ENCODE measurements around the gene LHFPL3.
"Not testable (repeated sequence)": the region's sequence is repeated elsewhere in the genome, so short reads cannot be mapped to it uniquely, and the experiment has no call there.

The LHFPL3 gene

DNA sequence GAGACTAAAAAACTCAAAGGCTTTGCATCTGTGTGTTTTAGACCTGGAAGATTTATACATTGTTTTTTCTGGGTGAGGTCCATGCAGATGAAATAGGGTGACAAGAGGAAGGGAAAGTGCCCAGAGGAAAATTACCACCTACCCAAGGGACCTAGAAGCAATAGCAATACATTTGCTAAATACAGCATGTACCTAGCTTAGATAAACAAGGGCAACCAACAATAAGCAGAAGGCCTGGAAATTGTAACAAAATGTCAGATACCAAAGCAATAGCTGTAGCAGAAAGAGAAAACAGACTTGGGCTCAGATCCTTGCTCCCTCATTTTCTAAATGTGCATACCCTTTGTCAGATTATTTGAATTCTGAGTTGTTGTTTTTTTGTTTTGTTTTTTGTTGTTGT, 367.2 kb downstream of the LHFPL3 start:
- no peak for DNase-seq (ENCODE audit: low read depth)

DNA sequence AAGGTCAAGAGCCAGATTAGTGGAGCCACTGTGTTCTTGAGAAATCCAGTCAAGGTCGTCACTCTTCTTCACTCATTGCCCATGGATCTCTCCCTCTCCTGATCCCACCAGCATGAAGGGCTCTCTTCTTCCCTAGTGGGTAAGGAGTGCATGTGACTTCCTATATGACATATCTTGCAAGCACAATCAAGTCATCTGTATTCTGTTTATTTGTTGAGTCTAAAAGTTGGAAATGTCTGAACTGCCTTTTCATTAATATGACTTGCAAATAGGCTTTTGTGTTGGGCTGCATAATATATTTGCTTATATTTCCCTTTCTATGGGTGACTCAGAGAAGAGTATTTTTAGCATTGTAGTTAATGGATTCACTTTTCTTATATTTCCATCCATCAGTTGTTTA, 371.9 kb downstream of the LHFPL3 start:
- no peak for DNase-seq (ENCODE audit: low read depth)

DNA sequence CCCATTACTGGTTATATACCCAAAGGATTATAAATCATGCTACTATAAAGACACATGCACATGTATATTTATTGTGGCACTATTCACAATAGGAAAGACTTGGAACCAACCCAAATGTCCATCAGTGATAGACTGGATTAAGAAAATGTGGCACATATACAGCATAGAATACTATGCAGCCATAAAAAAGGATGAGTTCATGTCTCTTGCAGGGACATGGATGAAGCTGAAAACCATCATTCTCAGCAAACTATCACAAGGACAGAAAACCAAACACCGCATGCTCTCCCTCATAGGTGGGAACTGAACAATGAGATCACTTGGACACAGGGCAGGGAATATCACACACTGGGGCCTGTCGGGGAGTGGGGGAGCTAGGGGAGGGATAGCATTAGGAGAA, 392.6 kb downstream of the LHFPL3 start:
- DNase-seq (ENCODE audit: low read depth): not testable (repeated sequence)

DNA sequence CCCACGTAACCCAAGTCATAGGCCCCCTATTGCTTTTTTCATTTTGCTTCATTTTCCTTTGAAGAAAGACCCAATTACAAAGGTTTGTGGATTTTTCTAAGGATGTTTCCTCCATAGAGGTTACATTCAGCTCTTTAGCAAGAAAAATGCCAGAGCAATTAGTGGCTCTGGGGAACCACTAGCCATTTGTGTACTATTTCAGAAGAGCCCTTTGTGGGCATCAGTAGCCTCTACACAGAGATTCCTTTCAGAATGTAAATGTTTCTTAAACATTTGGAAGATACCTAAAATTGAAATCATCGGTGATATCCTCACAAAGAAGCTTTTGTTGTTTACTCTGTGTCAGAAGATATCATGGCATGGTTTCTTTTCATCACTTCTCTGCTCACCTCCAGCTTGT, 394.6 kb downstream of the LHFPL3 start:
- DNase-seq (ENCODE audit: low read depth): no peak

DNA sequence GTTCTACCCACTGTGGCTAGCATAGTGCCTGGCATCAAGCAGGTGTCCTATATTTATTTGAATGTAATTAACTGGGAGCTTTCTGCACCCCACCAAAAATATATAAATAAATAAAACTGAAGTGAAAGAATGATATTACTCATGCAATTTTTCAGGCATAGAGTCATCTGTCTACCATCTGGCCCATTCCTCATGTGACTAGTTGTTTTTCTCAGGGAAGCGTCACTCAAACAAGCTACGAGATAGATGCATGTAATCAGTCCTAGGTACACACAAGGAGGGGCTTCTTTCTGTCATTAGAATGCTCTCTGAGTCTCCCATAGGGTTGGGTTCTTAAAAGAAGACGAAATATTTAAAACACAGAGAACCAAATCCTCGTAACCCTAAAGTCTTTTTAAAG, 430.1 kb downstream of the LHFPL3 start:
- no peak for DNase-seq (ENCODE audit: low read depth)

DNA sequence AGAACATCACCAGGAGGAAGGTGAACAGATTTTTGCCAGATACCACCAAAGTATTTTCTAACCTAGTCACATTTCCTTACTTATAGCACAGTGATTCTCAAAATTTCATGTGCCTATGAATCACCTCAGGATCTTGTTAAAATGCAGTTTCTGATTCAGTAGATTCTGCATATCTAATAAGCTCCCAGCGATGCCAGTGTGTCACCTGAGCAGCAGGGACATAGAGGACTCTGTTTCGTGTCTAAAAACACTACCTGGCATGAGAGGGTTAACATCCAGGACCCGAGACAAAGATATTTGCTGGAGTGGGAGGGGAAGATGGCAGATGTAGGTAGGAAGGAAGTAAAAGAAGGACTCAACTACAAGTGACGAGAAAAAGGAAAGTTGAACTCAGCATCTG, 433.5 kb downstream of the LHFPL3 start:
- no peak for DNase-seq (ENCODE audit: low read depth)

DNA sequence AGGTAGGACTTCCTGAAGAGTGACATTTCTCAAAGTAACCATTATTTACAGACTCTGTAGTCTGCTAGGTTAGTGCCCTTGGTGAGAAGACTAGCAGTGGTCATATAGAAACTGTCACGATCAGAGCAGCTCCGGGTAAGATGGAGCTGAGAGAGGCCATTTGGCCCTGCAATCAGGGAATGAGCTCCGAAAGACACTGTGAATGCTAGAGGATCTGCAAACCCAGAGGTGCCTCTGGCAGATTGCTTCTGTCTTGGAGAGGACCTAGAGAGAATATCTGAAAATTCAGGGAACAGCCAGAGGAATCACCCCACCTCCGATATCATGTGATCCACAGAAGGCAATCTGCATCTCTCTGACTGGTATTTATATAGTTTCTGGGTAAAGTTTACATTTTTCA, 438.7 kb downstream of the LHFPL3 start:
- no peak for DNase-seq (ENCODE audit: low read depth)

DNA sequence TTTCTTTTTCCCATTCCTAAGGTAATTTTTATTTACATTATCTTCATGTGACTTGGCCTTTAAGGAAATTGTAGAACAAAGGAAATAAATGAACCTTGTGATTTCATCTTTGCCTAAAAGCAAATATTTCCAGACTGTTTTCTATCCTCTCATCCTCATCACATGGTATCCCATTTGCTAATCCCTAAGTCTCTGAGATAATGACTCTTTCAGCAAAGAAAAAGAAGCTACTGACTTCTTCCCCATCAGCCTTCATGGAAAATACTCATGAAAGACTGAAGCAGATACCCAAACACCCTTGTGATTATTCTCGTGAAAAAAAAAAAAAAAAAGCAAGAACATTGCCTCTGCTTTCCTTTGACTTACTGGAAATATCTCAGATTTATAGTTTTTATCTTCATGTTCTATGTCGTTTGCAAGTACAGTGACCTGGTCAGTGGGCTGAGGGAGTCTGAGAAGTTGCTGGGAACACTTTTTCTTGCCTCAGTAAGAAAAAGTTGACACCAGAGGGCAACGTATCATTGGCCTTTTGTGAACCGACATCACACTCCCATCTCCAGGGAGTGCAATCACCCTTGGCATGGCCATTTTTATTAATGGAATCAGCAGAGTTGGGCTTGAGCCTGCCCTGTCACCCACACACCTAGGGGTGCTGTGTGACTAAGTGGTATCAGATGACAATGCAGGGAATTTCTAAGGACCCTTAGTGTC, 439.6 kb downstream of the LHFPL3 start:
- DNase-seq (ENCODE audit: low read depth): no peak

DNA sequence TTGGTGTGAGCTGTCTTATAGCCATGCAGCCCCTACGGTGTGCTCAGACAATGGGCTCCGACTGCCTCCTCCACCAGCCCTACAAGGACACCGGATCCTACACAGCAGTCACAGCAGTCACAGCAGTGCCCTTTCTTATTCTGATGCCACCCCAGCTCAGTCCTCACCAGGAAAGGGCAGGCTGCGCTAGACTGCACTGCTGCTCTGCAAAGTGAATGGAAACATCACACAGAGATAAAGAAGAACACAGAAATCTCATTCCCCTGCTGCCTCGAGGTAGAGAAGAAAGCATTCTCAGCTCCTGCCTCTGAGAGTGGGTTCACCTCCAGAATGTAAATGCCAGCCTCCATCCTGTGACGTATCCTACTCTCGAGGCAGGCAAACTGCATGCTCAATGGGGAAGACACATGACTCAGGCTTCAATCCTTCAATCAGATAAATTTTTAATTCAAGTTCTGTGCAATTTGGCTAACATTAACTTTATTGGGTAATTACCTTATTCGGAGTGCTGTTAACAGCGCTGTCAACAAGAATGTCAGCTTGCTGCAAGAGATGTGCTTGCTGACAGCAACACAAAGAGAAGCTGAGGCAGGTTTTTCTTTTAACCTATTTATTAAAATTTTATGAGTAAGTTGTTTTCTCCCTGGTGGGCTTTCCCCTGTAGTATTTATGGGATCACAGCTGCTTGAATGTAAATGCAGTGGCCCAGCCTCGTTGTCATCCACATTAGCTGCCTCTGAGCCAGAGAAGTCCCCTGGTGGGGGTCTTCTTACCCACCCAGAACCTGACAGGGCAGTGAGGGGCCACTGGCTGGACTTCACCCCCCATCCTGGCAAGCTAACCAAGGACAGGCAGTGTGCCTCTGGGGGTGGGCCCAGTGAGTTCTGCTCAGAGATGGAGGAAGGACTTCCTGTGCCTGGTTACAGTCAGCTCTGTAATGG, 444.3 kb downstream of the LHFPL3 start:
- DNase-seq (ENCODE audit: low read depth): no peak

DNA sequence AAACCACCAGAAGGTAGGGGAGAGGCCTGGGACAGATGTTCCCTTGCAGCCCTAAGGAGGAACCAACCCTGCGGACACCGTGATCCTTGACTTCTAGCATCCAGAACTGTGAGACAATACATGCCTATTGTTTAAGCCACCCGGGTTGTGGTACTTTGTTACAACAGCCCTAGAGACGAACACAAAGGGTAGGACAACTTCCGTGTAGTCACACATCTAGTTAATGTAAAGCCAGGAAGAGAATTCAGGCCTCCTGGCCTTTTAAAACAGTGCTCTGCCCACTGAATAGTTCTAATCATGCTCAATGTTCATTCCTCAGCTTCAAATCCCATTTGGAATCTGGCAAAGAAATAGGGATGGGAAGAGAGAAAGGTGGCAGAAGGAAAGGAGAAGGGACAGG, 445.4 kb downstream of the LHFPL3 start:
- DNase-seq (ENCODE audit: low read depth): no peak

DNA sequence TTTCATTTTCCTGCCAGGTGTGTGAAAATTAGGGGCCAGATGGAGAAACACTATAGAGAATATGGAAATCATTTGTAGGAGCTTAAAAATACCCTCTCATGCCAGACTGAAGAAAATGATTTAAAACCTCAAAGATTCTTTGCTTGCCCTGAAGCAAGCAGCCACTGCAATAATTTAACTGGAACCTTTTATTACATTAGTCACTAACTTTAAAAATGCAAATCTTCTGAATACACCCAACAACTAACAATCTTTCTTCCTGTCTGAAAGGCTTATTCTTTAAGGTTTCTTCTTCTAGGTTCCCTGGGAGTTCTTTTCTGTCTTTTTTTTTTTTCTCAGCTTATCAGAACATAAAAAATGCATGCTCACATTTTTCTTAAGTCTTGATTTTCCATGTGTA, 447.1 kb downstream of the LHFPL3 start:
- DNase-seq (ENCODE audit: low read depth): no peak

DNA sequence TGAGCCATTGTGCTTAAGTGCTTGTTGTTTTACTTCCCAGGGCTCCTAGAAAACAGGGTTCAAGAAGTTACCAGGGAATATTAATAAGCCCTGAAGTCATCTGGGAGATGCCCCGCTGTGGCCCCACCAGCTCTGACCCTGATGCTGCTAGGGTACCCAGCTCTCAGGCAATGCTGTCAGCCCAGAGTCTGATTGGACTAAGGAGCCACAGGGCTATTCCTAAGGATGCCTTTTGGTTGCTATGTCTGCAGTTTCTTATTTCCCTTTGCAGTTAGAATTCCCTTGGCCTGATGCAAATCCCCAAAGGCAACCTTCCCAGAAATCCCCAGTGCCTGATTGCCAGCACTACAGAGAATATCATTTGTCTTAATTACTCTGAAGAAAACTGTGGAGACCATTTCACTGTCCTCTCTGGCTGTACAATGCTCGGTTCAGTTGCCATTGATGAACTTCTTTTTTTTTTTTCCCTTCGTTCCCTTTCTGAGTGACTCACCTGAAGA, 448.9 kb downstream of the LHFPL3 start:
- no peak for DNase-seq (ENCODE audit: low read depth)

DNA sequence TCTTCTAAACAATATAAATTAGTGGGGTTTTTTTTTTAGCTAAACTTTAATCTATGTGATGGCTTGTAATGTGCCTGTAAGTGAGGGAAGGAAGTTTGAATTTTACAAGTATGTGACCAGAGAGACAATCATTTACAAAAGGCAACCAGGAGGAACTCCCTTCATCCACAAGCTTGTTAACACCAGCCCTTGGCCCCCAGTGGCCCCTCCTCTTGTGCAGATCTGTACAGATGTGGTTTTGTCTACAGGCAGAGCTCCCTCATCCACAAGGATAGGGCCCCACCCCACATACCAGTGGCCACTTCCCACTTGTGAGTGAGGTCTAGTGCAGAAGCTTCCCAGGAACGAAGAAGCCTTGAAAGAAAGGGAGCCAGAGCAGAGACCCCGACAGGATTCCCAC, 451.5 kb downstream of the LHFPL3 start:
- no peak for DNase-seq (ENCODE audit: low read depth)

DNA sequence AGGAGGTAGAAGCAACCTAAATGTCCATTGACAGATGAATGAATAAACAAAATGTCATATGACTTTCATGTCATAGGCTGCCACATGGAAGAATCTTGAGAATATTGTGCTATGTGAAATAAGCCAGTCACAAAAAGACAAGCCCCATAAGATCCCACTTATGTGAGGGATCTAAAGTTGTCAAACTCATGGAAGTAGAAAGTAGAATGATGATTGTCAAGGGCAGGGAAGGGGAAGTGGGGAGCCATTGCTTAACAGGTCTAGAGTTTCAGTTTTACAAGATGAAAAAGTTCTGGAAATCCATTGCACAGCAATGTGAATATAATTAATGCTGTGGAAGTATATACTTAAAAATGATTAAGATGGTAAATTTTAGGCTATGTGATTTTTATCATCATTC, 456.3 kb downstream of the LHFPL3 start:
- DNase-seq (ENCODE audit: low read depth): no peak

DNA sequence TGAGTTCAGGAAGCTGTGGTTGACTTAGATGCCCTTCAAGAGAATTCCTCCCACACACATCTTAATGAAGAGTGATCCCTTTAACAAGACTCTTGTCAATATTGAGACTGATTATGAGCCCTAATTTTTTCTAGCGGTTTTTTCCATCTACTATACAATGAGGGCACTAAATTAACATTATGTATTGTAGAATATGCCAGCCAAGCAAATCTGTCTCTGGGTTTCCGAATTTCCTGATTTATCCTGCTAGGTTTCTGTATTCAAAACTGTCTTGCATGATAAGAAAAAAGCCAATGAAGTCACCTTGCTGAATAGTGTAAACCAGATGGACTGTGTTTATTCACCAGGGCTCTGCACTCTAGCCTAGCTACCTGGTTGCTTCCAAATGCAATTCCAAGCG, 461.4 kb downstream of the LHFPL3 start:
- no peak for DNase-seq (ENCODE audit: low read depth)

DNA sequence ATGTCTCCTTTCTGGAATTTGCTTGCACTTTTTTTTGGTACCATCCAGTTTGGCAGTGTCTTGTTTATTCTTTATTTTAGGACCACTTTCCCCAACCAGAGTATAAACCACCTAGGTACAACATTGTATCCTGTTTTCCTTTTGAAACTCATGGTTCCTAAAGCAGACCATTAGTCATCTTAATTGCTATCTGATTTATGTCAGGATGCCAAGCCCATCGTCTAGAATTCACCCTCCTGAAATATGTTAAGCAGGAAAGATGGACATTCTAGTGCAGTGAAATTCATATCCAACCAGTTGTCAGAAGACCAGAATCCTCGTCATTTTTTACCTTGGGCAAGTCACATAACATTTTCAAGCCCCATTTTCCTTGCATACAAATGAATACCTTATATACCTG, 462.0 kb downstream of the LHFPL3 start:
- DNase-seq (ENCODE audit: low read depth): no peak

DNA sequence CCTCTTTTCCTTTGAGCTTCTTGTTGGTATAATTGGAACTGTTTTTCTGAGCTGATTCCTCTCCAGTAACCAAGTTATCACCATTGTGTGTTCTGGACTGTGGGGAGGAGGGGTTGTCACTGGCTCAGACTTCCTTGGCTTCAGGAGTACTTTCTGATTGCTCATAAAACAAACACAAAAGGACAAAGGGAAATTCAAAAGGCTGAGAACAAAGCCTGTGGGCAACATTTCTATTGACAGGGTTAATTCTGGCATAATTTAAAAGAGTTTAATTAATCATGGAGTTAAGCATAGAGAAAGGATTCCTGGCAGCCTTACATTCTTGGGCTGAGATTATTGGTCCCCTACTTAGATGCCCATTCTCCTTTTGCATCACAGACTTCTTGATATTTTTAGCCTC, 462.7 kb downstream of the LHFPL3 start:
- no peak for DNase-seq (ENCODE audit: low read depth)

DNA sequence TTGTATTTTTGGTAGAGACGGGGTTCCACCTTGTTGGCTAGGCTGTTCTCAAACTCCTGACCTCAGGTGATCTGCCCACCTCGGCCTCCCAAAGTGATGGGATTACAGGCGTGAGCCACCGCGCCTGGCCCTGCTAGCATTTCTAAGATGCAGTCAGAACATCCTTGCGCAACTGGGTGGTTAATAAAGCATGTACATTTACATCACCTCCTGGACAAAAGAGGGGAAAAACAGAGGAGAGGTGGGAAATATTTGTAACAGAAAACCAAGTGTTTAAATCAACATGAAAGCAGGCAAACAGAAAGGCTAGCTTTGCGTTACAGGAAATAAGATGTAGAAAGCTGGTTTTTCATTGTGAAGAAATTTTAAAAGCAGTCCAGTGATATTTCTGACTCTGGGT, 464.7 kb downstream of the LHFPL3 start:
- DNase-seq (ENCODE audit: low read depth): no peak

DNA sequence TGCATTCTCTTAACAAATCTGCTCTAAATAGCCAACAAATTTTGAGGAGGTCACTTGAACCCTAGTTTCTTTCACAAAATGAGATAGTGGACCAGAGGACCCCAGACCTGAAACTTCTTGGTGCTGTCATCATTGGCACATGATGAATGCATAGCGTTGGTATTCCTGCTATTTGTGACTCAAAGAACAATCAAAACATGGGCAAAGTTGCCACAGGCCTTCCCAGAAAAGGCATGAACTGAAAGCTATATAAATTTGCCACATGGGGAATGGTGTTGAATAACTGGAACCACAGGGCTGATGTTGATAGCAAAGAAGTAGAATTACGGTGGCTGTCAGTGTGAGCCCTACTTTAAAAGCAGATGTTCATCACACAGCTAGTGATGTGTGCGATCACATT, 465.8 kb downstream of the LHFPL3 start:
- no peak for DNase-seq (ENCODE audit: low read depth)

DNA sequence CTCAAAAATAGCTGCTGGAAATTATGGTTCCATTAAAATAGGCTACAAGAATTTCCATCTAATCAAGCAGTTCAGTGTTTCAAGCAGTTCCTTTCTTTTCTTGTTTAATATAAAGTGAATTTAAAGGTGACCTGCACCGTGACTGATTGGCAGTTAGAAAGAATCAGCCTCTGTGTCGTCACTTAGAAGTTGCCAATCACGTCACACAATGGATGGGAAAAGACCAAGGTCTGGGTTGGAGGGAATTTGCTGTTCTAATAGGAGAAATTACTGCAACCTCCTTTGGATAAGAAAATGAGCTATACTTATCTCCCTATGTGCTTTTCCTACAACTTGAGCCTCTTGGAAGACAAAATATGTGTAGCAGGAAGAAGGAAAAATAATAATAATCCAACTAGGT, 466.2 kb downstream of the LHFPL3 start:
- DNase-seq (ENCODE audit: low read depth): no peak

DNA sequence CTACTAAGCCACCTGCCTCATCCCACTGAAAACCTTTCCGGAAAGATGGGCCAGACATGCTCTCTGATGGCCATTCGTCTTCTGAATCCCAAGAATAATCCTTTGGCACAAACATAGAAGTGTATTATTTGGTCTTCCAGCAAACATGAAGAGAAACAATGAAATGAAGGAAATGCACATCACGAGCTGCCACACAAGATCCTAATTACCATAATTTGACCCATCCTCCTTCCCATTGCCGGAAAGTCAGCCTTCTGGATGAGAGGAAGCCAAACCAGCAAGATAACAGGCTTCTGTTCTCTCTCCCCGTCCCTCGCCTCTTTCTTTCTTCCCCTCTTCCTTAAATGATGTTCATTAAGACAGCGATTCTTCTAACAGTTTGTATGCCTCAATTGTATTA, 466.7 kb downstream of the LHFPL3 start:
- DNase-seq (ENCODE audit: low read depth): no peak

DNA sequence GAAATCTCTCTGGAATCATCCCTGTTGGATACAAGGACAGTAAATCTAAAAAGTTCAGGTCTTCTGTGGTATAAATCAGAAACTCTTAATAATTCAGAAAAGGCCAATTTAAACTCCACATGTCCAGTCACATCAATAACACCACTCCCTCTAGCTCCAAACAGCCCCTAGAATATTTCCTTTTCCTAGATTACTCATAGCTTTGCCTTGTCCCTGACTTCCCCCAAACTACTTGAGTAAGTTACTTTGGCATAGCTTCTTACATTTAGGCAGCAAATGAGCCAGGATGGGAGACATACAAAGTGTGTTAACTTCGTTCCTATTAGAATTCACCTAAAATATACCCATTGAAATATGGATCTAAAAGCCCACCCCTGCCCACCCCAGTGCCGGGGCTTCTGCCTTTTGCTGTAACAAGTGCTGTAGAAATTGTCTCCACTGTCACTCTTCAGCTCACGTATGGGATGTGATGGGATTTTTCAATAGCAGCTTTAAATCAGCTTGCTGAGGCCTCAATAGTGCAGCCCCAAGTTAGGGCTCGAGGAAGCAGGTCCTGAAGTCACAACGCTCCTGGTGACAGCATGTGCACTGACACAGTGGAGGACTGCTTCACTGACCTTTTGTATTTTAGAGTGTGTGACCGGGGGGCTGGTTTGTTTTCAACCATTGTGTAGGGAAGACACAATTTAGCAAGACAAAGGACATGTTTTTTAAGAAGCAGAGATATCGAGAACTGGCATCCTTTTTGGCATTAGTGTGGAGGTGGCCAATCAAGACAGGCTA, 467.4 kb downstream of the LHFPL3 start:
- DNase-seq (ENCODE audit: low read depth): peak; percentile 22

DNA sequence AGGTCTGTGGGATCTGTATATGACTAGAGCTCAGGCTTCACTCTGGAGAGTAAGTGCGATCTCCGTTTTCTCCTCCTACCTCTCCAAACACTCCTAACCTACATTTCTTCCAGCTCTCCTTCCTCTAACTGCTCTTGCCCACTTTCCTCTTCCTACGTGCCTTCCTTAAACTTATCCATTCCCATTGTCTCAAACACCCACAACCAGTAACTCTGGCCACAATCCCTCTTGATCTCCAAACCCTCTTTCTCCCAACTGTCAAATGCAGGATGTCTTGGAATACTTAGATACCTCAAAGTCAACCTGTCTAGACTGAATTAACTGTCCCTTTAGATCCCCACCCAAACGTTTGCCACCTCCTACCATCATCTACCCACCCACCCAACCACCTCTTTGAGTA, 471.9 kb downstream of the LHFPL3 start:
- no peak for DNase-seq (ENCODE audit: low read depth)
